ENCODE measurements around the gene ANTXR2.

Gene ANTXR2

DNA sequence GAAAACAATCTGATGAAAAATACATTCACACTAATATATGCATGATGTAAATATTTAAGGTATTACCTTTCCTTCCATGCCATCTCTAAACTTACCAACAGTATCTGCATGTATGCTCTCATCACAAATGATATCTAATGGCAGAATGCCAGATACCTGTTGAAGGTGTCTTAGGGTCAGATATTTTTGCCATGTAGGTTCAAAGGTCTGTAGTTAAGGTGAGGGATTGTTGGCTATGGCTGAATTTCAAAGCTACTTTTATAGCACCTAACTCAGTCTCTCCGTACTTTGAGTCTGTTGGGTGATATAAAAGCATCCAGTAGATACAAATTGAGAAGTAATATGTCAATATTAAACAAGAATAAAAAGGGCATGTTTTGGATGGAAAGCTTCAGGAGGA lies 19.8 kb upstream of the ANTXR2 start:
- no peak for DNase-seq (ENCODE audit: low read depth in 4 of 4, low spot score in 1 of 4)

DNA sequence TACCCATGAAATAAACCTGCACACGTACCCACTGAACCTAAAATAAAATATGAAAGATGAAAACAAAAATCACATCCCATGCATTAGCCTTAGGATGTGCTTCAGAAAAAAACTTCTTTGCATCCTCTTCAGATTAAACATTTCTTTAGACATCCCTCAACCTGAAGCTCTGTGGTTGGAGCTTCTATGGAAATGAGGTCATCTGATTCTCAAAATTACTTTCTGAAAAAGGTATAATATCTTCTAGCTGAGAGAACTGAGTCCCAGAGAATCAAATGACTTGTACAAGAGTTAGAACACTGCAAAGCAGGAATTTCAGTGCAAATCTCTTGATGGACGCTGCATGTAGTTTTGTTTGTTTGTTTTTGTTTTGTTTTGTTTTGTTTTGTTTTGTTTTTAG lies 19.1 kb upstream of the ANTXR2 start:
- no peak for DNase-seq (ENCODE audit: low read depth in 4 of 4, low spot score in 1 of 4)

DNA sequence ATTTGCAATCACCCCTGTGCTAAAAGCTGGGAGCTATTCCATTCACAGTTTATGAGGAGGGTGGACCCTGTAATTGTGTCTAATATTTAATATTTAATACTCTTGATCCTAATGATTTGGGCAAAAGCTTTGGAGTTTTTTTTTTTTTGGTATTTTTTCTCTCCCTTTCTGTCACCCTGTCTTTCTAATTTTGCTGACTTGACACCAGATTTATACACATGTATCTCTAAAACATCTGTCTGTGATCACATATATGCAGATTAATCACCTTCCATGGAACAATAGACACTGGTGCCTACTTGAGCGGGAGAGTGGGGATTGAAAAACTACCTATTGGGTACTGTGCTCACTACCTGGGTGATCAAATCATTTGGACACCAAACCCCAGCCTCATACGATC lies 18.7 kb upstream of the ANTXR2 start:
- no peak for DNase-seq (ENCODE audit: low read depth in 4 of 4, low spot score in 1 of 4)

DNA sequence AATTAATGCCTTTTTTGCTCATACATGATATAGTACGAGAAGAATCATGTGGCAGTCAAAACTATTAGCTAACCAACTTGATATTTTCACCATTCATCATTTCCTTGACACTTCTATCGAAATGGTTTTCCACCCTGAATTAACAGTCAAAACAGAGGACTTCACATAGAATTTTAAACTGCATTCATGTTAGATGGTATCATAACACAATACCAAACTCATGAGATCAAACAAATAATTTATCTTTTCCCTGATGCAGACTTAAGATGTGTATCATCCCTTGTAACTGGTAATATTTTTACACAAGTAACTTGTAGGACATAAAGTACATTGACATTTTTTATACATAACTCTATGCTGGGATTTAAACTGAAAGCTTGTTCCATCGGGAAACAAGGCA lies 18.2 kb upstream of the ANTXR2 start:
- no peak for DNase-seq (ENCODE audit: low read depth in 4 of 4, low spot score in 1 of 4)

DNA sequence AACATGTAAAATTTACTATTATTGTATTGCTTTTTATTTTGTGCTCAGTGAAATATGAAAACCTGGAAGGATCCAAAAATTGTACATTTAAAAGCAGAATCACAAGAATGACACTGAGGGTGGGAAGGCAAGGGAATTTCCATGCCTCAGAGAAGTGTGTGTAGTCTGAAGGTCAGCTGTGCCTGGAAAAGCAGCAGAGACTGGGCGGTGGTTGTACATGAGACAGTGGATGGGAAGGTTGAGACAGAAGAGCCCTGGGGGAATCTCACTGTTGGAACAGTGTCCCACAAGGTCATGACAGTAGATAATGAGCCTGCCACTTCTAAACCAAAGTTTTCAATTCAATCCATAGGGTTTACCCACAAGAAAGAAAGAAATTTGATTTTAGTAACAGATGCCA lies 17.1 kb upstream of the ANTXR2 start:
- no peak for DNase-seq (ENCODE audit: low read depth in 4 of 4, low spot score in 1 of 4)

DNA sequence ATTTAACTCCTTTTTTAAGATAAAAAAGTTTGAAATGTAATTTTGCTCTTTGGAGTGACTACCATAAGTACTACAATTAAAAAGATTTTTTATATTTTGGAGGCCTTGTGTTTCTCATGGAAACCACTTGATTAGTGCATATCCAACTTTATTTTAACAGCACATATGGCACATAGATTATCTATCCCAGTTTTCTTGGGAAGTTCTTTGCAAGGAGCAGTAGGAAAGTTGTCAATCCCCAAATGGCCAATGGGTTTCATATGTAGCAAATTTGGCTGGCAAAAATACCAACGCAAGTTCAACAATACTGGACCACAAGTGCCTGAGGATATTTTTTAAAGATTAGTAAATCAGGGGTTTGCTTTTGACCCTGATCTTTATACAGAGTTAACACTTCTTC lies 15.4 kb upstream of the ANTXR2 start:
- DNase-seq (ENCODE audit: low read depth in 4 of 4, low spot score in 1 of 4): no peak

DNA sequence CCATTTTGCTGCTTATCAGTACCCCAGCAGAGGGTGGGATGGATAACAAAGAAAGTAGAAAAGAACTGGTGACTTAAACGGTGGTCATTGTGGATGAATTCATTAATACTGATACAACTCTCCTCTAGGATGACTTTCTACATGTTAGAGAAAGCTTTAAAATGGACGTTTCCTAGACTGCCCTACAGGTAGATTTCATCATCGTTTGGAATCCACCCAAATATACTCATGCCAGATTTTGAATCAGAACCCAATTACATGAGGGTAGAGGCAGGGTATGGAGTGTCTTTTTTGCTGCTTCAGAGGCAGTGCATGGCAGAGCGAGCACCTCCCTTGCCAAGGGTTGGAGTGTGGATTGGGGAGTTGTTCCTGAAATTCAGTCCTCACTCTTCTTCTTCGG lies 13.3 kb upstream of the ANTXR2 start:
- DNase-seq (ENCODE audit: low read depth in 4 of 4, low spot score in 1 of 4): no peak

DNA sequence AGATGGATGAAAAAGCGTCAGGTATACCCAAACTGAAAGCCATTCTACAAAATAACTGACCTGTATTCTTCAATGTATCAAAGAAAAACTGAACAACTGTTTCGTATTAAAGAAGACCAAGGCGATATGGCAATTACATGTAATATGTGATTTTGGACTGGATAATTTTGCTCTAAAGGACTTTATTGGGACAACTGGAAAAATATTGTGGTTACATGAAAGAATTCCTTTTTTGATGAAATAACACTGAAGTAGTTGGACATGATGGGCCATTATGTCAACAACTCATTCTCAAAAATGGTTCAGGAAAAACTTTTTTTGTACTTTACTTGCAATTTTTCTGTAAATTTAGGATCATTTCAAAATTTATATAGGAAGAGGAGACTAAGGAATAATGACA lies 12.1 kb upstream of the ANTXR2 start:
- DNase-seq (ENCODE audit: low read depth in 4 of 4, low spot score in 1 of 4): no peak

DNA sequence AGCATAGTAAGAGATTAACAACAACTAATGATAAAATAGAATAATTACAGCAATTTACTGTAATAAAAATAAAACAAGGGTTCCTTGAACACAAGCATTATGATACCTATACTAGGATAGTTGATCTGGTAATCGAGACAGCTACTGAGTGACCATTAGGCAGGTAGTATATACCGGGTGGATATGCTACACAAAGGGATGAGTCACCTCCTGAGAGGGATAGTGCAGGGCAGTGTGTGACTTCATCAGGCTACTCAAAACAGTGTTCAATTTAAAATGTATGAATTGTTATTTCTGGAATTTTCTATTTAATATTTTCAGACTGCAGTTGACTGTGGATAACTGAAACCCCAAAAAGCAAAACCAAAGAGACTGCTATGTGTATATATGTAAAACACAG lies 9.7 kb upstream of the ANTXR2 start:
- no peak for DNase-seq (ENCODE audit: low read depth in 4 of 4, low spot score in 1 of 4)

DNA sequence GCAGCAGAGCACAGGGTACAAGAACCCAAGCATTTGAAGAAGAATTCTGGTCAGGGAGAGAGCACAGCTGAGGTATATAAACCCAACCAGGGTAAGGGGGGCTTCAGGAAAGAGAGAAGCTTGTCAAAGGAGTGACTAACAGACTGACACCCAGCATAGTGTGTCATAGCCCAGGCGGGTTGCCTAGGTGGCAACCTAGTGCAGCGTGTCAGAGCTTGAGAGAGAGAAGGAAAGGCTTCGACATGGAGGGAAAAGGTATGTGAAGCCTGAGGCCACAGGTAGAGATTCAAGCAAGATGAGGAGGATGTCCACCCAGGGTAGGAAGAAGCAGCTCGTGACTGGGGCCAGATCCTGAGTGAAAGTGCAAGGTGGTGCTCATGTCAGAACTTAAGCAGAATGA lies 8.5 kb upstream of the ANTXR2 start:
- no peak for DNase-seq (ENCODE audit: low read depth in 4 of 4, low spot score in 1 of 4)

DNA sequence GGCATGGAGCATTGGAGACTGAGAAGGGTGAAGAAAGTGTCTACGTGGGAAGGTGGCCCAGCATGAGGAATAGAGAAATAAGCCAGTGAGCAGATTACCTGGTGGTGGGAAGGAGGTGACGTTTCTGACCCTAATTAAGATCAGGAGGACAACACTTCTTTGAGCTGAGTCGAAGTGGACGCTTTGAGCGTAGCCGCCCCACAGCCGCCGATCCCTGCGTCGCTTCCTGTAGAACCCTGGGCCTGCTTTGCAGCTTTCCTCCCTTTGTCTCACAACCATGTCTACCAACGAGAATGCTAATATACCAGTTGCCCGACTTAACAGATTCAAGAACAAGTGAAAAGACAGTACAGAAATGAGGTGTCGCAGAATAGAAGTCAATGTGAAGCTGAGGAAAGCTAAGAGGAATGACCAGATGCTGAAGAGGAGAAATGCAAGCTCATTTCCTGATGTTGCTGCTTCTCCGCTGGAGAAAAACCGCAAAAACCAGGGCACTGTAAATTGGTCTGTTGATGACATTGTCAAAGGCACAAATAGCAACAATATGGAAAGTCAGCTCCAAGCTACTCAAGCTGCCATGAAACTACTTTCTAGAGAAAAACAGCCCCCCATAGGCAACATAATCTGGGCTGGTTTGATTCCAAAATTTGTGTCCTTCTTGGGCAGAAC lies 6.4 kb upstream of the ANTXR2 start:
- no peak for DNase-seq (ENCODE audit: low read depth in 4 of 4, low spot score in 1 of 4)

DNA sequence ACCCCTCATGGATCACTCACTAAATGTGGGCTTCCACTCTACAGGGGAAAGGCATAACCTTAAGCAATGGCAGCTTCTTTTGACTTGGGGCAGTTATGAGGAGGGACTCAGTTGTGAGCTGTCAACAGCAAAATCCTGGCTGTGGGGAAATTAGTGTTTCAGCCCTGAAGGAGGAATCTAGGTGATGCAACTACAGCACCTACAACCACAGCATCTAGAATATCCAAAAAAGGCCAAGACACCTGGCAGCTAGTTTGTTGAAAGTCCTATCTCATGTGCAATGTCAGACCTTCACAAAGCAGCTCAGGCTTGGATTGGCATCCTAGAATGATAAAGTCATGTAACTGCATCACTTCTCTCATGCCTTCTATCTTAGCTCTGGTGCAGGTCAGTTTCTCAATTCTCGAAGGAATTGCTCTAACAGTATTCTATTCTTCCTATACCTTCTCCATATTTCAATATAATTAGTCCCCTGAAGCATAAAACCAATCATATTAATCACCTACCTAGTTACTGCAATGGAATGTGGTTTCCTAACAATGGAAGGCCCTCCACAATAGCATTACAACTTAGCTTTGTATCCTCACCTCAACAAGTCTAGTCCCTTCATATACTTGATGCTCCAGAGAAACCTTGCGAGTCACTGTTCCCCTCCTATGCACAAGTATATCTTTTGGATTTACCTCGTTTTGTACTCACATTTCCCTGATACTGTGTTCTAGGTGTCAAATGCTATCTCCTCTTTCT lies 5.5 kb upstream of the ANTXR2 start:
- DNase-seq (ENCODE audit: low read depth in 4 of 4, low spot score in 1 of 4): no peak

DNA sequence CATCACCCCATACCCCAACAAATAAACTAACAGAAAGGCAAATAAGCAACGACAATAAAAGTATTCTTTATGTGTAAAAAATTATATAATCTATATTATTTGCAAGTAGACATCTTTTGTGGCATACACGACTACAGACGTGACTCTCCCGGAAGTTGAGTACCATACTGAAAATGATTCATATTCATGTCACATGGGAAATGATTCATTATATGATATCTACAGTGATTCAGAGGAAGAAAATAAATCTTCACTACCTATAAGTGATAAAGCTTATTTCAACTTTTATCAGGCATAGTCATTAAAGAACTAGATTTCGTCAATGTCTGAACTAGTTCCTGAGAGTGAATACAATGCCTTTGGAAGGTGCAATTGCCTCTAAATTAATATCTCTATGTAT lies 4.6 kb upstream of the ANTXR2 start:
- DNase-seq (ENCODE audit: low read depth in 4 of 4, low spot score in 1 of 4): no peak

DNA sequence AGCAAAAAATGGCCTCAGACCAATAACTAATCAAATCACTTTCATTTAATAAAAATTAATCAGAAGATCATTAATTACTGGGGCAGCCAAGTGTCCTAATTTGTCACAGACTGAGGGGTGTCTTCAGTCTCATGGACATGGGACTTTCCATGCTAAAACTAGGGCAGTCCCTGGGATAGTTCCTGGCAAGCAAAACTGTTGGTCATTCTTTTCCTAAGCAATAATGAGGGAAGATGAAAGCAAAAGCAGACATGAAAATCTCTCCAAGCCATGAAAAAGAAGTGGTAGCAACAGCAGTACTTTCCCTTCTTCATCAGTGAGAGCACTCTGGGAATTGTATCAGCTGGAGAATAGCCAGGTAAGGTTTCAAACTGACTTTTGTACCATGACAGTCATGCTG lies 3.7 kb upstream of the ANTXR2 start:
- DNase-seq (ENCODE audit: low read depth in 4 of 4, low spot score in 1 of 4): no peak

DNA sequence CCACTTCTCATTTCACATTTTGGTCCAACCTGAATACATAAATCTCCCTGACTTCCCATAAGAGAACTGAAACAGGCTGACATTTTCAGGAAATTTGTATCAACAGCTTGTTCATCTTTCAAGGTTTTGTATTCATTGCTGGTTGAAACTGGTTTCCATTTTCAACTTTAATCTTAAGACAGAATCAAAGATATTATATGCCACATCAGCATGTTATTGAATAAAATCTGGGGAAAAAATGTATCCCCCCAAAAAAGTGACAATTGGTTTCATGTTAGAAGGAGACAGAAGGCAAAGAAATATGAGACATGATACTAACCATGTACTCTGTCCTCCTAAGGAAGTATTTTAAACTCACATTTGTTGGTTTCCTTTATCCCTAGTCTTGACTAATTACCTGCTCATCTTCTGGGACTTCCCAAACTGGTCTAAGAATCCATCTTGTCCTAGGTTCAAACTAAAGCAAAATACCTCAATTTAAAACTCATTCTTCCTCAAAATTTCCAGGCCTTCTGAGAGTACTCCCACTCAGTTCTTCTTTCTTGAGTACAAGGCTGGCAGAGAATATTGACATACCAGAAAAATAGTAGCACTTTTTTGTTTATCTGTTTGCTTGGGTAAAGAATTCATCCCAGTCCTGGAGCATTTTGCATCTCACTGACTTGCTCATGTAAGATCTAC lies 3.1 kb upstream of the ANTXR2 start:
- DNase-seq (ENCODE audit: low read depth in 4 of 4, low spot score in 1 of 4): no peak

DNA sequence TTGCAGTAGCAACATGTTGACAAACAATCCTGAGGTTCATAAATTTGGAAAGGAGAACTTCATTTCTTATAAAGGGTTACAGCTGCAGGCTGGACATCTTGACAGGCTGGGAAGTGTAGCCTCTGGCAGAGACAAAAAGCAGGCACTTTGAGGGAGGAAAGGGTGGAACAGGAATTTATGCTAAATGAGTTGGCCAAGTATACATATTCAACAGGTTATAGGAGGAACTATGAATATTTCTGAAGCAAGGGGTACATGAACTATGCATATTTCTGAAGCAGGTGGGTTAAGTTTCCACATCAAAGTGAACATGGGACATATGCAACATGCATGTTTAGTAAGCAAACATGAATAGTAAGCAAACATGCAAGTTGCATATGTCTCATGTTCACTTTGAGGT lies 1.6 kb upstream of the ANTXR2 start:
- DNase-seq (ENCODE audit: low read depth in 4 of 4, low spot score in 1 of 4): no peak

DNA sequence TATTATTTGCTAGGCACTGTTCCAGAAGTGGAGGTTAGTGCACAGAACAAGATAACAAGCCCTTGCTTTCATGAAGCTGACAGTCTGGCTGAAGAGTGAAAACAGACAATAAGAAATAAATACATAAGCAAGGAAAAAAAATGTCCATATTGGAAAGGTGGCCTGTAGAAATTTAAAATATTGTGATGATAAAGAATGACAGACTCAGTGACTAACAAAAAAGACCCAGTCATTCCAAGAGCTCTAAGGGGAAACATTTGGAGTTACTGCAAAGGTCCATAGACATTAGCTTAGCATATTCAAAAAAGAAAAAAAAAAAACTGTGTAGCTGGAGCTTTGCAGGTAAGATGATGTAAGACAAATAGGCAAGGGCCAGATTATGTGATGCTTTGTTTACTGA lies 1.0 kb upstream of the ANTXR2 start:
- DNase-seq (ENCODE audit: low read depth in 4 of 4, low spot score in 1 of 4): no peak

DNA sequence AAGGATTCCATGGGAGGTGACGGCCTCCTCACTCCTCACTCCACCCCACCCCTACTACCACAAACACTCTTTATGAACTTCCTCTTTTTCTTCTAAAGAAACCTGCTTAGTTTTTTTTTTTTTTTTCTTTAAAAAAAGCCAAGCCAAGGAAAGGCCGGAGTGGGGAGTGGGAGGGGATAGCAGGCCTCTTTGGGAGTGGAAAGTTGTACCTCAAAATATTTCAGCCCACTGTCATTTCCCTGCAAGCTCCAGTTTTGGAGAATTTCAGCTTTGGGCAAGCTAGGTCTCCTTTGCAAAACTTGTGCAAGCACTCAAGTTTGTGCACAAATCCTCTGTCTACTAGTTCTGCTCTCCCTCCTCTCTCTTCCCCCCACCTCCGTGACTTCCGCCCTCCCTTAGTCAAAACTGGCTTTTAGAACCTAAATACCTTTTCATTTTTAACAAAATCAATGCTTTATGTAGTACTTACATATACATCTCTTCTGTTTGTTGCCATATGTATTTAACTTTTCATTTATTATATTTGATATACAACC lies 512 bp upstream of the ANTXR2 start:
- no peak for DNase-seq (ENCODE audit: low read depth in 4 of 4, low spot score in 1 of 4)

DNA sequence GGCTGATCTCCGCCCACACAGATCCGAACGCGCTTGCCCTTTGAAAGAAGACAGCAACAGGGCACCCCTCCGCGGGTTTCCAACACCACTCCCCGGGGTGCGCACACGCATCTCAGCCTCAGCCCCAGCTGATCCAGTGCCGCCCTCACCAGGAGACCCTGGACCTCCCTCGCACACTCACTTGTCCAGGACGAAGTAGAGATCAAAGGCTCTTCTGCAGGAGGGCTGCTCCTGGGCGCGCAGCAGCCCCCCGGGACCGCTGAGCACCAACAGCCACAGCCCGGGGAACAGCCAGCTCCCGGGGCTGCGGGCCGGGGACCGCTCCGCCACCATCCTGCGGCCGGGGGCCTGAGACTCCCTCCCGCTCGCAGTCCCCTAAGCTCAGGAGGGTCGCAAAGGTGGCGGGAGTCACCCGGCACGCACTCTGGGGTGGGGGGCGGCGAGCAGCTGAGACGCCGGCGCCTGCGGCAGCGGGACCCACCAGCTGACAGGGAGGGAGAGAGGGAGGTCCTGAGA lies 743 bp downstream of the ANTXR2 start:
- peak in 2 of 4 experiments; percentile 29 to 52 for DNase-seq (ENCODE audit: low read depth in 4 of 4, low spot score in 1 of 4)

DNA sequence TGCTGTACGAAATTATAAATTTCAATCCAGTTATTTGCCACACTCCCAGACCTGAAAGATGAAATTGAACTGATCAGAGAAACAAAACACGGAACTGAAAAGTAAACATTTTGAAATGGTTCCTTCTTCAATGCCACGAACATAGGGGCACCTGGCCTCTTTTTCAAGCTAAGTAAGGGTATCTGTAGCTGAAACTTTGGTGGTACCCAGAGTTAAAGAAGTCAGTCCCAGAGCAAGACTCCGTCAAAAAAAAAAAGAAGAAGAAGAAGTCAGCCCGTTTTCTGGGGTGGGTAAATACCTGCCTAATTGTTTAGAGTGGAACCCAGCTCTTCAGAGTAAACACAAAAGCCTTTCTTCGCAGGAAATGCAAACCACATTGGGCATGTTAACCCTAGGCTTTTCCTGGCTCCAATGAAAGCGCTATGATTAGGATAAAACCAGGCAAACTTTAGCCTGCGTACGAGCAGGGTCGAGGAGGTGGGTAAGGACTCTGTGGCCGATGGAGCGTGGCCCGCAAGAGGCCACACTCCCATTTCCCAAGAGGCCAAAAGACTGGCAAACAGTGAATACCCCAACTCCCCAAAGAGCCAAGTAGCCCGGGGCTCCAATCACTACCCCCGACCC lies 1.3 kb downstream of the ANTXR2 start:
- DNase-seq (ENCODE audit: low read depth in 4 of 4, low spot score in 1 of 4): no peak

DNA sequence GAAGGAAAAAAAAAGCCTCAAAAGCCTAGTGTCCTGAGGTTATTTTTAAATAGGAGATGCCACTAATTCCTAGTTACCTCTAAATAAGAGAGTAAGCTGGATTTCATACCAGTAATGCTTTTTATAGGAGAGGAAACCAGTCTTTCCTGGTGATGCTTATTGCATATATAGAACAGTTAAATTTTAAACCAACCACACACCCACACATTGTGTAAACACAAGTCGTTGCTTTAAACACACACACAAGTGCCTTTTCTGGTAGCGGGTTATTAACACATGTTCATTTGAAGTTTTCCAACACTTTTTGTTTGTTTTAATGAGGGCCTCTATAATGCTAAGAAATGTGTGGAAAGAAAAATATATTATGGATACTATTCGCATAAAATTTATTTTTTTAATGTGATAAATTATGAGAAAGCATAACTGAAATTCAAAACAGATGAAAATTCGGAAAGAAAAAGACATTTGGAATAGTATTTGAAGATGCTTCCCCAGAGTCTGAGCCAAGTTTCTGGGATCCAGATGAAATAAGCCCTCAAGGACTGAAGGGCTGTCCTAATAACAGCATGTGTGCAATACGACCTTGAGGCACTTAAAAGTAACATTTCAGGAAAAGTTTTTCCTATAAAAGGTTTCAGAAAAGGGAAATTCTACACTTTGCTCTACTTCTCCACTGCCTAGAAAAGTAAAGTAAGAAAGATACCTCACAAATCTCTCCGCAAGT lies 2.0 kb downstream of the ANTXR2 start:
- DNase-seq (ENCODE audit: low read depth in 4 of 4, low spot score in 1 of 4): no peak
